ENCODE measurements around the gene CSTPP1.
A peak's percentile ranks its signal among the peaks of the same experiment; 100 is the strongest.

Gene CSTPP1

GRCh38 chr11:47099918-47100315 lies 163.4 kb downstream of the CSTPP1 start:
- H3K4me3 ChIP-seq (ENCODE audit: low read length in 2 of 2) = no peak overlapping the region
- H3K36me3 ChIP-seq (replicated peaks in 1 of 2; ENCODE audit: control insufficient read depth in 2 of 2, insufficient read depth in 2 of 2, low read length in 2 of 2) = no peaks in the 10 kb centered on the region
- H2BK120ac ChIP-seq (ENCODE audit: low read depth, low read length) = no peak overlapping the region
- H2BK5ac ChIP-seq (ENCODE audit: low read length) = no peak overlapping the region
- H3K9ac ChIP-seq (ENCODE audit: low read depth, low read length, poor library complexity) = no peak overlapping the region
- H3K9me3 ChIP-seq (replicated peaks in 1 of 2; ENCODE audit: control insufficient read depth in 2 of 2, insufficient read depth in 1 of 2, low read depth in 1 of 2, low read length in 2 of 2) = peaks cover 0 to 2% of the 10 kb centered on the region in 2 donors
- no peak overlapping the region for H3K4ac ChIP-seq (ENCODE audit: low read length)
- H3K4me2 ChIP-seq (ENCODE audit: insufficient read depth, low read length, poor library complexity, severe bottlenecking) = no peak overlapping the region
- H3K18ac ChIP-seq (ENCODE audit: low read length) = no peak overlapping the region
- H2AK5ac ChIP-seq (ENCODE audit: low read depth, low read length) = no peak overlapping the region
- H2BK12ac ChIP-seq (ENCODE audit: low read length) = no peak overlapping the region
- H3K4me1 ChIP-seq (ENCODE audit: control insufficient read depth in 2 of 2, insufficient read depth in 1 of 2, low read depth in 1 of 2, low read length in 2 of 2) = peaks cover 9 to 15% of the 10 kb centered on the region in 2 donors
- DNase-seq (ENCODE audit: low spot score) = no peak
- H2BK15ac ChIP-seq (ENCODE audit: low read length) = no peak overlapping the region
- no peak overlapping the region for H3K23ac ChIP-seq (ENCODE audit: low read depth, low read length, poor library complexity)
- no peak overlapping the region for H3K14ac ChIP-seq (ENCODE audit: low read length)
- no peak overlapping the region for H3K27ac ChIP-seq (replicated peaks; ENCODE audit: low read length)
- no peak overlapping the region for H4K91ac ChIP-seq (ENCODE audit: low read depth, low read length, poor library complexity)
- no peak overlapping the region for H2AFZ ChIP-seq (ENCODE audit: low read length)
- H3K79me1 ChIP-seq (ENCODE audit: low read depth, low read length) = no peaks in the 10 kb centered on the region
- H3K27me3 ChIP-seq (ENCODE audit: control insufficient read depth in 3 of 3, insufficient read depth in 3 of 3, low read depth in 1 of 3, low read length in 3 of 3) = no peaks in the 10 kb centered on the region
- no peak overlapping the region for H4K8ac ChIP-seq (ENCODE audit: low read depth, low read length)

- Histone ChIP-seq H3K36me3 (replicated peaks in 1 of 2; ENCODE audit: control insufficient read depth in 2 of 2, insufficient read depth in 2 of 2, low read length in 2 of 2) (no peaks in the 10 kb centered on the region), H3K18ac (ENCODE audit: low read length) (no peak overlapping the region), H2AFZ (ENCODE audit: low read length) (no peak overlapping the region), H3K79me1 (ENCODE audit: low read depth, low read length) (no peaks in the 10 kb centered on the region), H3K27me3 (ENCODE audit: control insufficient read depth in 3 of 3, insufficient read depth in 3 of 3, low read depth in 1 of 3, low read length in 3 of 3) (no peaks in the 10 kb centered on the region), H3K9me3 (replicated peaks in 1 of 2; ENCODE audit: control insufficient read depth in 2 of 2, insufficient read depth in 1 of 2, low read depth in 1 of 2, low read length in 2 of 2) (no peaks in the 10 kb centered on the region), H2BK15ac (ENCODE audit: low read length) (no peak overlapping the region), H3K23ac (ENCODE audit: low read depth, low read length, poor library complexity) (no peak overlapping the region), H4K91ac (ENCODE audit: low read depth, low read length, poor library complexity) (no peak overlapping the region), H3K4me3 (ENCODE audit: low read length in 2 of 2) (no peak overlapping the region), H2BK12ac (ENCODE audit: low read length) (no peak overlapping the region), H3K9ac (ENCODE audit: low read depth, low read length, poor library complexity) (no peak overlapping the region), H2AK5ac (ENCODE audit: low read depth, low read length) (no peak overlapping the region), H2BK5ac (ENCODE audit: low read length) (no peak overlapping the region), H3K4me1 (ENCODE audit: control insufficient read depth in 2 of 2, insufficient read depth in 1 of 2, low read depth in 1 of 2, low read length in 2 of 2) (peaks cover 15 to 16% of the 10 kb centered on the region in 2 donors), H3K14ac (ENCODE audit: low read length) (no peak overlapping the region), H4K8ac (ENCODE audit: low read depth, low read length) (no peak overlapping the region), H3K4ac (ENCODE audit: low read length) (no peak overlapping the region), H3K27ac (replicated peaks; ENCODE audit: low read length) (no peak overlapping the region), H3K4me2 (ENCODE audit: insufficient read depth, low read length, poor library complexity, severe bottlenecking) (no peak overlapping the region), H2BK120ac (ENCODE audit: low read depth, low read length) (no peak overlapping the region)
- DNase-seq (ENCODE audit: low spot score) = no peak
- WGBS, 2 donors (ENCODE audit: extremely low coverage in 2 of 2, insufficient read length in 2 of 2, insufficient replicate concordance in 1 of 2) = no CpG with 5 or more reads among the region's 3 CpGs
Observed at GRCh38 chr11:47101406-47101805, 164.8 kb downstream of the CSTPP1 start.

GRCh38 chr11:47104261-47104950 lies 167.8 kb downstream of the CSTPP1 start:
- Histone ChIP-seq H3K18ac (ENCODE audit: low read length) (peak overlapping the region; percentile 15), H2AK5ac (ENCODE audit: low read depth, low read length) (no peak overlapping the region), H3K79me1 (ENCODE audit: low read depth, low read length) (no peaks in the 10 kb centered on the region), H3K27me3 (ENCODE audit: control insufficient read depth in 3 of 3, insufficient read depth in 3 of 3, low read depth in 1 of 3, low read length in 3 of 3) (no peaks in the 10 kb centered on the region), H3K14ac (ENCODE audit: low read length) (no peak overlapping the region), H4K8ac (ENCODE audit: low read depth, low read length) (no peak overlapping the region), H3K4me1 (ENCODE audit: control insufficient read depth in 2 of 2, insufficient read depth in 1 of 2, low read depth in 1 of 2, low read length in 2 of 2) (peaks cover 20 to 22% of the 10 kb centered on the region in 2 donors), H3K27ac (replicated peaks; ENCODE audit: low read length) (peak overlapping the region; percentile 86), H2BK12ac (ENCODE audit: low read length) (no peak overlapping the region), H2BK15ac (ENCODE audit: low read length) (no peak overlapping the region), H2BK120ac (ENCODE audit: low read depth, low read length) (no peak overlapping the region), H3K36me3 (replicated peaks in 1 of 2; ENCODE audit: control insufficient read depth in 2 of 2, insufficient read depth in 2 of 2, low read length in 2 of 2) (no peaks in the 10 kb centered on the region), H3K23ac (ENCODE audit: low read depth, low read length, poor library complexity) (no peak overlapping the region), H2AFZ (ENCODE audit: low read length) (peak overlapping the region; percentile 47), H3K9ac (ENCODE audit: low read depth, low read length, poor library complexity) (no peak overlapping the region), H3K9me3 (replicated peaks in 1 of 2; ENCODE audit: control insufficient read depth in 2 of 2, insufficient read depth in 1 of 2, low read depth in 1 of 2, low read length in 2 of 2) (no peaks in the 10 kb centered on the region), H3K4me2 (ENCODE audit: insufficient read depth, low read length, poor library complexity, severe bottlenecking) (peak overlapping the region; percentile 26), H4K91ac (ENCODE audit: low read depth, low read length, poor library complexity) (no peak overlapping the region), H3K4me3 (ENCODE audit: low read length in 2 of 2) (no peak overlapping the region), H3K4ac (ENCODE audit: low read length) (no peak overlapping the region), H2BK5ac (ENCODE audit: low read length) (no peak overlapping the region)
- no CpG with 5 or more reads among the region's 3 CpGs for WGBS, 2 donors (ENCODE audit: extremely low coverage in 2 of 2, insufficient read length in 2 of 2, insufficient replicate concordance in 1 of 2)
- DNase-seq (ENCODE audit: low spot score) = peak; percentile 26

- H2BK12ac ChIP-seq (ENCODE audit: low read length) = peak overlapping the region; percentile 5
- H3K79me1 ChIP-seq (ENCODE audit: low read depth, low read length) = no peaks in the 10 kb centered on the region
- H4K91ac ChIP-seq (ENCODE audit: low read depth, low read length, poor library complexity) = no peak overlapping the region
- DNase-seq (ENCODE audit: low spot score) = no peak
- no peak overlapping the region for H2BK15ac ChIP-seq (ENCODE audit: low read length)
- H3K14ac ChIP-seq (ENCODE audit: low read length) = no peak overlapping the region
- no peak overlapping the region for H3K18ac ChIP-seq (ENCODE audit: low read length)
- no peak overlapping the region for H2AFZ ChIP-seq (ENCODE audit: low read length)
- H3K4me3 ChIP-seq (ENCODE audit: low read length in 2 of 2) = no peak overlapping the region
- H3K27me3 ChIP-seq (ENCODE audit: control insufficient read depth in 3 of 3, insufficient read depth in 3 of 3, low read depth in 1 of 3, low read length in 3 of 3) = no peaks in the 10 kb centered on the region
- no peak overlapping the region for H3K4ac ChIP-seq (ENCODE audit: low read length)
- no peak overlapping the region for H3K9ac ChIP-seq (ENCODE audit: low read depth, low read length, poor library complexity)
- H3K23ac ChIP-seq (ENCODE audit: low read depth, low read length, poor library complexity) = no peak overlapping the region
- H3K4me1 ChIP-seq (ENCODE audit: control insufficient read depth in 2 of 2, insufficient read depth in 1 of 2, low read depth in 1 of 2, low read length in 2 of 2) = peaks cover 20 to 25% of the 10 kb centered on the region in 2 donors
- no peak overlapping the region for H2AK5ac ChIP-seq (ENCODE audit: low read depth, low read length)
- no peak overlapping the region for H4K8ac ChIP-seq (ENCODE audit: low read depth, low read length)
- no CpG with 5 or more reads among the region's 2 CpGs for WGBS, 2 donors (ENCODE audit: extremely low coverage in 2 of 2, insufficient read length in 2 of 2, insufficient replicate concordance in 1 of 2)
- no peak overlapping the region for H3K4me2 ChIP-seq (ENCODE audit: insufficient read depth, low read length, poor library complexity, severe bottlenecking)
- H2BK5ac ChIP-seq (ENCODE audit: low read length) = no peak overlapping the region
- no peaks in the 10 kb centered on the region for H3K9me3 ChIP-seq (replicated peaks in 1 of 2; ENCODE audit: control insufficient read depth in 2 of 2, insufficient read depth in 1 of 2, low read depth in 1 of 2, low read length in 2 of 2)
- H2BK120ac ChIP-seq (ENCODE audit: low read depth, low read length) = no peak overlapping the region
- no peak overlapping the region for H3K27ac ChIP-seq (replicated peaks; ENCODE audit: low read length)
- H3K36me3 ChIP-seq (replicated peaks in 1 of 2; ENCODE audit: control insufficient read depth in 2 of 2, insufficient read depth in 2 of 2, low read length in 2 of 2) = no peaks in the 10 kb centered on the region
Observed at GRCh38 chr11:47105541-47105940, 169.0 kb downstream of the CSTPP1 start.

All from neuronal stem cell (in vitro differentiated cells).